KOPT-K1 (cell line): ENCODE data around the gene PCIF1.
"Not testable (repeated sequence)": the region's sequence is repeated elsewhere in the genome, so short reads cannot be mapped to it uniquely, and the experiment has no call there.

Source experiments
- H3K27ac ChIP-seq: fragments of 200-600 bp; sonication (generic); 2 replicates; pipeline ENCODE4 v1.5.1; 2016; ENCODE audit warnings: antibody characterized with exemption, mild to moderate bottlenecking, low read depth, low read length; ENCODE audit not compliant: poor library complexity, severe bottlenecking
- H3K36me3 ChIP-seq: fragments of 200-600 bp; sonication (generic); 2 replicates; pipeline ENCODE4 v1.5.1; 2017; ENCODE audit warnings: antibody characterized with exemption, mild to moderate bottlenecking, low read length, moderate library complexity; ENCODE audit not compliant: insufficient read depth
- H3K9me3 ChIP-seq: fragments of 200-600 bp; sonication (generic); 2 replicates; pipeline ENCODE4 v1.5.1; 2017; ENCODE audit warnings: antibody characterized with exemption, low read length, mild to moderate bottlenecking; ENCODE audit not compliant: insufficient read depth, poor library complexity, severe bottlenecking

Gene PCIF1

DNA sequence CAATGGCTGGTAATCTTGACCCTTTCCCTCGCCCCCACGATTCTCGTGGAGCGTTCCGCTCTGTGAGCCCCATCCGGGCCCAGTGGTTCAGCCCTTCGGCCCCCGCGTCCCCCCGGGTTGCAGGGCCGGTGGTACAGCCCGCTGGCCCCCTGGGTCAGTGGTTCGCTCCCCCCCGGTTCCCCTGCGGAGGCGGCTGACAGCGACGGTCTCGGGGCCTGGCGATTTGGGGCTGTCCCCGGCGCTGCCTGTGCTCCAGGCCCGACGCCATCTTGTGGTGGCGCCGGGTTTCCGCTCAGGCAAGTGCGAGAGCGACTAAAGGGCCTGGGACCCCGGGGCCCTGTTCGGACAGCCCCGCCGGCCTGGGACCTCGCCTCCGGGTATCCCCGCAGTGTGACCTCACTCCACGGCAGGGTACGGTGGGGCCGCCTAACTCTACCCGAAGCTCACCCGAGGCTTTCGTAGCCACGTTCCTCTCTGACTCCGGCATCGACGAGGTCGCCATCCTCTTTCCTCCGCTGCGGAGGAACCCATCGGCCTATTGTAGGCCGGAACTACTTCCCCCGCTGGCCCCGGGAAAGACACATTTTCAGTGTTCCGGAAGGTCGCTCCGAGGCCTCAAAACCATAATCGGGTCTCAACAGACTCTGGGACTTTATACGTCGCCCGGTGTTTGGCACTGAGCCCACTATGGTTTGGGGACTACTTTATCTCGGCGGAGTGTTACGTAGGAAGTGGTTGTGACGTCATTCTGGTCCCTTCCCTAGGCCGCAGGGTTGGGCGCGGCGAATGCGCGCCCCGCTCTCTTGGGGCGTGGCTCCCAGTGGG lies 37.4 kb downstream of the PCIF1 start, which contains the start of gene ZNF335:
ZNF335 (minus strand) TSS at position 529 of the 825 bp plus-strand sequence. CDS start 793 bp downstream, outside the sequence.
- no peaks in the 10 kb centered on the region for H3K9me3 ChIP-seq
- H3K36me3 ChIP-seq = peaks cover 31% of the 10 kb centered on the region
- H3K27ac ChIP-seq = peak within 1 kb of the TSS; percentile 98

- H3K27ac ChIP-seq = peak overlapping the region; percentile 98
Observed at GRCh38 chr20:45972500-45973183, 38.2 kb downstream of the PCIF1 start.

DNA sequence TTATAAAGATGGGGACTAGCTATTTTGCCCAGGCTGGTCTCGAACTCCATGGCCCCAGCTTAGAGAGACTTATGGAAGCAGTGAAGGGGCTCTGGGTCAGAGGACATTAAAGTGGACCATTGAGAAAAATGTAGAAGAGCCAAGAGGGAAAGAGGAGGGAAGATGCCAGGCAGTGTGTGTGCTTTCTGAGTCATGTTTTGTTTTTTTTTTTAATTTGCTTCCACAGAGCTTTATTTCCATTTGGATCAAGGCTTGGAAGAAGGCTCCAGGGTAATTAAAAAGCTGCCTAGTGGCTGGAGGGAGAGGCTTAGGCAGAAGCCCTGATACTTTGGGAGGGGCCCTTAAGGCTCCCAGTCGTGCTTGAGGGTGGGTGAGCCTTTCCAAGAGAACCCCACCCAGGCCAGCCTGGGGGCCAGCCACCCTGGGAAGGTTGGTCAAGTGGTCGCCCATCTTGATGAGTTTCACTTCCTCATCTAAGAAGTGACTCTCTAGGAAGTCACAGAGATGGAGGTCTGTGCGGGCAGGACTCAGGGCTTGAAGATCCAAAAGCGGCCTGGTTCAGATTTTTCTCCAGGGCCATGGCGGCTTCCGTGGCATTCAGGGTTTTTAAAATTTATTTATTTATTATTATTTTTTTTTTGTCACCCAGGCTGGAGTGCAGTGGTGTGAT lies 40.5 kb downstream of the PCIF1 start:
- no peaks in the 10 kb centered on the region for H3K36me3 ChIP-seq
- no peaks in the 10 kb centered on the region for H3K9me3 ChIP-seq
- no peak overlapping the region for H3K27ac ChIP-seq

More at GRCh38 chr20:45972500-45973183, 38.2 kb downstream of the PCIF1 start:
- H3K9me3 ChIP-seq = no peaks in the 10 kb centered on the region
- H3K36me3 ChIP-seq = peaks cover 24% of the 10 kb centered on the region

- Histone ChIP-seq H3K27ac (no peak overlapping the region), H3K36me3 (no peaks in the 10 kb centered on the region), H3K9me3 (no peaks in the 10 kb centered on the region)
Observed at GRCh38 chr20:45975686-45976085, 41.2 kb downstream of the PCIF1 start.

DNA sequence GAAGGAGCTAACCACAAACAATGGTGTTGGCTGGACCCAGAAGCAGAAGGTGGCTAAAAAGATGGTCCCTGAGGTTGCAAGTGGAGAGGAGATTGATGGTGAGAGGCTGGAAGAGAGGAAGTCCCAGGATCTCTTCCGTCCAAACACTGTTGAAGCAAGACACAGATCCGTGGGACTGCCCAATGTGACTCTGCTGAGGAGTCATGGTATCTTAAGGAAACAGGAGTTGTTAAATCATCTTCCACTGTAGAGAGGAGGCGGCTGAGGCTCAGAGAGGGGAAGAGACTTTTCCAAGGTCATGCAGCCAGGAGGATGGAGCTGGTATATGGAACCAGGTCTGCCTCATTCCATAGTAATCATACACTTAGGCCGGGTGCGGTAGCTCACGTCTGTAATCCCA lies 41.6 kb downstream of the PCIF1 start:
- Histone ChIP-seq H3K9me3 (no peaks in the 10 kb centered on the region), H3K36me3 (no peaks in the 10 kb centered on the region), H3K27ac (no peak overlapping the region)

- Histone ChIP-seq H3K36me3 (no peaks in the 10 kb centered on the region), H3K27ac (no peak overlapping the region), H3K9me3 (no peaks in the 10 kb centered on the region)
Observed at GRCh38 chr20:45981261-45981660, 46.8 kb downstream of the PCIF1 start.

DNA sequence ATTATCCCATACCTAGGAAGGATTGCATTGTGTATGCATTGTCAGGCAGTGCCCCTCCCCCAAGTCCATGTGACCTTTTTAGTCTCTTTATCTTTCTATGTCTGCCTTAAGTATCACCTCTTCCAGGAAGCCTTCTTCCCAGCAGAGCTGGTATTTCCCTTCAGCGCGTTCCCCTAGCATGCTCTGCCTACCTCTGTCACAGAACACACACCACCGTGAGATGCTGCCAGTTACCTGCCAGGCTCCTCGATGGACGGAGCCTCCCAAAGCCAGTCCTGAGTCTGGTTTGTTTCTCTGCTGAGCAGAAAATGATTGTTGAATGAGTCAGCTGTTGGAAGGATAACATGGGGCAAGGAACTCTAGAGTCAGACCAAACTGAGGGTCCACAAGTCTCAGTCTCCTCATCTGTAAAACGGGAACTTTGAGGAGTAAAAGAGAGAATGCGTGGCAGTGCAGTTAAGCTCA lies 48.8 kb downstream of the PCIF1 start:
- Histone ChIP-seq H3K36me3 (no peaks in the 10 kb centered on the region), H3K9me3 (no peaks in the 10 kb centered on the region), H3K27ac (no peak overlapping the region)

GRCh38 chr20:45985573-45985972 lies 51.1 kb downstream of the PCIF1 start:
- no peaks in the 10 kb centered on the region for H3K36me3 ChIP-seq

DNA sequence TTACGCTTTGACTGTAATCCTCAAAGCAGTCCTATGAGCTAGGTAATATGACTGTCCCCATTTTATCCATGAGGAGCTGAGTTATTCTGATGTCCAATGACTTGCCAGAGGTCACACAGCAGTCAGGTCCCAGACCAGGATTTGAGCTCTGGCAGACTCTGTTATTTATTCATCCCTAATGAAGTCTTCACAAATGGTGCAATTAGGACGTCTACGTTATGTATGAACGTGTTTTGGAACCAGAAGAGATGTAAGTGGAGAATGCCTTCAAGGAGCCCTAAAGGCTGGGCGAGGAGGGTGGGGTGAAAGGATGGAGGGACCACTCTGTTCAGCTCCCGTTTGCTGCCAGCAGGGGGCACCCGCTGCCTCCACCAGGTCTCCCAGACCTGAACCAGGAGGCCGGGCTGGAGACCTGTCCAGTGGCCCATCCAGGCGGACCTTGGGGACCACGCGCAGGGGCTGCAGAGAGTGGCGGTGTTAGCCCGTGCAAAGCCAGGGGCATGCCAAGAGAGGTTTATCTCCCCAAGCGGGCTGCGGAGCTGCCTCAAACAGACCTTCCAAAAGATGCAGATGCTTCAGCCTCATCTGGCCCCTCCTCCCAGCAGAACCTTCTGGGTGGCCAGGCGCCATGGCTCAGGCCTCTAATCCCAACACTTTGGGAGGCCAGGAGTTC lies 52.8 kb downstream of the PCIF1 start:
- Histone ChIP-seq H3K9me3 (no peaks in the 10 kb centered on the region), H3K36me3 (no peaks in the 10 kb centered on the region), H3K27ac (no peak overlapping the region)

More at GRCh38 chr20:45985573-45985972, 51.1 kb downstream of the PCIF1 start:
- Histone ChIP-seq H3K9me3 (no peaks in the 10 kb centered on the region), H3K27ac (no peak overlapping the region)

DNA sequence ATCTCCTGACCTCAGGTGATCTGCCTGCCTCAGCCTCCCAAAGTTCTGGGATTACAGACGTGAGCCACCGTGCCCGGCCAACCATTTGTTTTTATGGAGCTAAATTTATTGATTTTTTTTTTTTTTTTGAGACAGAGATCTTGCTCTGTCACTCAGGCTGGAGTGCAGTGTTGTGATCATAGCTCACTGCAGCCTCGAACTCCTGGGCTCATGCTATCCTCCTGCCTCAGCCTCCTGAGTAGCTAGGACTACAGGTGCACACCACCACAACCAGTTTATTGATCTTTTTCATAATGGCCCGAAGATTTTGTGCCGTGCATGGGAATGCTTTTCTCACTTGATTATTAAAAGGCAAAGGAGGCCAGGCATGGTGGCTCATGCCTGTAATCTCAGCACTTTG lies 54.3 kb downstream of the PCIF1 start:
- H3K36me3 ChIP-seq, H3K9me3 ChIP-seq: not testable (repeated sequence)

GRCh38 chr20:45991616-45992015 lies 57.1 kb downstream of the PCIF1 start:
- H3K9me3 ChIP-seq = no peaks in the 10 kb centered on the region
- no peaks in the 10 kb centered on the region for H3K36me3 ChIP-seq
- no peak overlapping the region for H3K27ac ChIP-seq

More for the DNA sequence above, 54.3 kb downstream of the PCIF1 start:
- not testable (repeated sequence) for H3K27ac ChIP-seq

GRCh38 chr20:45993197-45993951 lies 58.9 kb downstream of the PCIF1 start:
- H3K9me3 ChIP-seq = no peaks in the 10 kb centered on the region
- no peak overlapping the region for H3K27ac ChIP-seq
- H3K36me3 ChIP-seq = no peaks in the 10 kb centered on the region

DNA sequence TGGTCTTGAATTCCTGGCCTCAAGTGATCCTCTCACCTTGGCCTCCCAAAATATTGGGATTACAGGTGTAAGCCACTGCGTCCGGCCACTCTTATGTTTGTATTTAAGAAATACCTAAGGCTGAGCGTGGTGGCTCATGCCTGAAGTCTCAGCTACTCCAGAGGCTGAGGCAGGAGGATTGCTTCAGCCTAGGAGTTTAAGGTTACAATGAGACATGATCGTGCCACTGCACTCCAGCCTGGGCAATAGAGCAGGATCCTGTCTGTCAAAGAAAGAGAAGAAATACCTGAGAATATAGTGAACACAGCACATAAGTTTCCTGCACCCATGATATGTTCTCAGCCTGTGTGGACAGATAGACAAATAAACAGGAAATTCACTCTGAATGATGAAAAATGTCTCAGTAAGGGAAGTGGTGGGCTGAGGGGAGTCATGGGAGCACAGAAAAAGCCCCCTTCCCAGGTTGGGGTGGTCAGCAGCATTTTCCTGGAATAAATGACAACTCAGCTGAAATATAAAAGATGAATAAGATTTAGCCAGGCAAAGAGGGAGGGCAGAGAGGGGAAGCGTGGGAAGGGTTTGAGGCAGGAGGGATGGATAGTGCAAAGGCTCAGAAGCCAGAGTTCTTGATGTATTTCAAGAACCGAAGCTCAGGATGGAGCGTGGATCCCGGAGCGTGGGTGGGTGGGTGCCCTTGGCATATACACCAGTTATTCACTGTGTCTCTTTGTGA lies 60.4 kb downstream of the PCIF1 start:
- Histone ChIP-seq H3K27ac (no peak overlapping the region), H3K9me3 (no peaks in the 10 kb centered on the region), H3K36me3 (no peaks in the 10 kb centered on the region)
